ENCODE results near the gene RSRC1.
"Not testable (repeated sequence)": the region's sequence is repeated elsewhere in the genome, so short reads cannot be mapped to it uniquely, and the experiment has no call there.

Gene RSRC1

DNA sequence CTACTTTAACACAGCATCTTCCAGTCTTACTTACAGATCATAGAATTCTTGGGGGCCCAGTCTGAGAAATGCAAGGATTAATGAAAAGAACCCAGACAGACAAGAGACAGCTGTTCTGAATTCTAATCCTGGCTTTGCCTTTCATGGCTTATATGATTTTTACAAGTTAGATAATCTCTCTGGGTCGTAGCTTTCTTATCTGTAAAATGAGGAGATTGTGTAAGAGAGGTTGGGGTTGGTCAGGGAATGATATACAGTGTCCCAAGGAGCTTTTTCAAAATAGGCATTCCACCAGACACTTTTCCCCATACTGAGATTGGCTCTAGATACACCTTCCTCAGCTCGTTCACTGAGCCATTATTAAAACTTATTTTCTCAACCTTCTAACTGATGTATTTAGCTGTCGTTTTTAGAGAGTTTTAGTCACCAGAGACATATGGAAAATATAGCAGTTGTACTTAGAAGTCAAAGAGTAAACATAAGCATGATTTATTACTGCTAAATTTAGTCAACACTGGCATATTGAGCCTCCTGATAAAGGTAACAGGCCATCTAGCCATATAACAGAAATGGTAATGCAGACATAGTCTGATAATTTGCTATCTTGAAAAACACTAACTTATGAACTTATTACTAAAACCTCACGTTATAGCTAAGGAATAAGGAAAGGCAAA is 298.1 kb downstream of the RSRC1 start:
- H4K8ac ChIP-seq (ENCODE audit: low read depth, low read length) = no peak overlapping the region
- H3K79me2 ChIP-seq (ENCODE audit: control insufficient read depth, insufficient read depth, low read length) = no peaks in the 10 kb centered on the region
- no peak overlapping the region for H3K27ac ChIP-seq (ENCODE audit: low read depth, low read length)
- H3K9ac ChIP-seq (ENCODE audit: low read length) = no peak overlapping the region
- H4K5ac ChIP-seq (ENCODE audit: low read length) = no peak overlapping the region
- no peak overlapping the region for H2AK5ac ChIP-seq (ENCODE audit: low read length)
- no peak overlapping the region for H3K56ac ChIP-seq (ENCODE audit: low read length)
- no peaks in the 10 kb centered on the region for H3K36me3 ChIP-seq (ENCODE audit: control insufficient read depth, insufficient read depth, low read length)
- no peaks in the 10 kb centered on the region for H3K4me1 ChIP-seq (ENCODE audit: control insufficient read depth, low read depth, low read length)
- no peak overlapping the region for H3K18ac ChIP-seq (ENCODE audit: low read length)
- no peak overlapping the region for H3K4me2 ChIP-seq (ENCODE audit: low read length)
- H3K4ac ChIP-seq (ENCODE audit: low read depth, low read length) = no peak overlapping the region
- no peak overlapping the region for H3K23ac ChIP-seq (ENCODE audit: low read length)
- H3K4me3 ChIP-seq (ENCODE audit: low read length) = no peak overlapping the region
- no peak overlapping the region for H2BK15ac ChIP-seq (replicated peaks; ENCODE audit: low read depth)
- H2BK5ac ChIP-seq (ENCODE audit: low read length) = no peak overlapping the region
- DNase-seq = no peak
- H2BK120ac ChIP-seq (ENCODE audit: low read depth, low read length) = no peak overlapping the region
- WGBS (ENCODE audit: extremely low coverage, insufficient coverage, low lambda C conversion rate) = no CpG with 5 or more reads among the region's 4 CpGs
- no peaks in the 10 kb centered on the region for H3K79me1 ChIP-seq (ENCODE audit: low read length)
- no peaks in the 10 kb centered on the region for H3K27me3 ChIP-seq (ENCODE audit: insufficient read depth, low read length, poor library complexity)

DNA sequence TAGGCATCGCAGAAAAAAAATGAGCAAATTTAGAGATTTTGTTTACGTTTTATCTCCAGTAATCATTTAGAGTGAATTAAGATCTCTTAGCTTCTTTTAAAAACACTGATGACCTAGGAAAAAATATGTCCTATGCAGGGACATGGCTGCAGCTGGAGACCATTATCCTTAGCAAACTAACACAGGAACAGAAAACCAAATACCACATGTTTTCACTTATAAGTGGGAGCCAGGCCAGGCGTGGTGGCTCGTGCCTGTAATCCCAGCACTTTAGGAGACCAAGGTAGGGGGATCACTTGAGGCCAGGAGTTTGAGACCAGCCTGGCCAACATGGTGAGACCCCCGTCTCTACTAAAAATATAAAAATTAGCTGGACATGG is 298.6 kb downstream of the RSRC1 start:
- H3K4me3 ChIP-seq (ENCODE audit: low read length); H2BK5ac ChIP-seq (ENCODE audit: low read length); H3K79me2 ChIP-seq (ENCODE audit: control insufficient read depth, insufficient read depth, low read length); H4K5ac ChIP-seq (ENCODE audit: low read length); H3K23ac ChIP-seq (ENCODE audit: low read length); H3K4ac ChIP-seq (ENCODE audit: low read depth, low read length); H3K4me2 ChIP-seq (ENCODE audit: low read length); H3K18ac ChIP-seq (ENCODE audit: low read length); H3K4me1 ChIP-seq (ENCODE audit: control insufficient read depth, low read depth, low read length); H3K9ac ChIP-seq (ENCODE audit: low read length); DNase-seq; H3K27me3 ChIP-seq (ENCODE audit: insufficient read depth, low read length, poor library complexity); H4K8ac ChIP-seq (ENCODE audit: low read depth, low read length); H2BK15ac ChIP-seq (replicated peaks; ENCODE audit: low read depth); H3K79me1 ChIP-seq (ENCODE audit: low read length); H3K56ac ChIP-seq (ENCODE audit: low read length); H2AK5ac ChIP-seq (ENCODE audit: low read length); H3K27ac ChIP-seq (ENCODE audit: low read depth, low read length); H2BK120ac ChIP-seq (ENCODE audit: low read depth, low read length); H3K36me3 ChIP-seq (ENCODE audit: control insufficient read depth, insufficient read depth, low read length): not testable (repeated sequence)
- no CpG with 5 or more reads among the region's 5 CpGs for WGBS (ENCODE audit: extremely low coverage, insufficient coverage, low lambda C conversion rate)

DNA sequence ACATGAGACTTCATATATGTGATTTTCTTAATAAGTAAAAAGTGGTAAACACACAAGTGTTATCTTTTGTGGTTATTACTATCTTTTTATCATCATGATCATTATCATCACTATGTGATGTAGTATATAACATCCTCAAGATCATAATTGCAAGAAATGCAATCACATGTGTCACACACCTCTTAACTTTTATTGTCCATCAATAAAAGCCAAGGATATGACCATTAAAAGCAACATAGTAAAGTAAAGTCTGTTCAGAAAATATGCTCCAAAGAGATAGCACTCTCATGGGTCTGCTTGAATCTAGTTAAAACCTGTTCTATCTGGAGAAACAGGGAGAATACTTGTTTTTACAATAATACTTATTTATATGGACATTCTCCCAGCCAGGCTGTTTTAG is 308.1 kb downstream of the RSRC1 start:
- Histone ChIP-seq H4K5ac (ENCODE audit: low read length) (no peak overlapping the region), H4K8ac (ENCODE audit: low read depth, low read length) (no peak overlapping the region), H3K56ac (ENCODE audit: low read length) (no peak overlapping the region), H3K4ac (ENCODE audit: low read depth, low read length) (no peak overlapping the region), H3K4me2 (ENCODE audit: low read length) (no peak overlapping the region), H3K4me3 (ENCODE audit: low read length) (no peak overlapping the region), H3K27ac (ENCODE audit: low read depth, low read length) (no peak overlapping the region), H3K36me3 (ENCODE audit: control insufficient read depth, insufficient read depth, low read length) (no peaks in the 10 kb centered on the region), H2BK5ac (ENCODE audit: low read length) (no peak overlapping the region), H2AK5ac (ENCODE audit: low read length) (no peak overlapping the region), H3K79me1 (ENCODE audit: low read length) (no peaks in the 10 kb centered on the region), H3K4me1 (ENCODE audit: control insufficient read depth, low read depth, low read length) (no peaks in the 10 kb centered on the region), H3K18ac (ENCODE audit: low read length) (no peak overlapping the region), H3K27me3 (ENCODE audit: insufficient read depth, low read length, poor library complexity) (no peaks in the 10 kb centered on the region), H2BK120ac (ENCODE audit: low read depth, low read length) (no peak overlapping the region), H3K9ac (ENCODE audit: low read length) (no peak overlapping the region), H3K23ac (ENCODE audit: low read length) (no peak overlapping the region), H3K79me2 (ENCODE audit: control insufficient read depth, insufficient read depth, low read length) (no peaks in the 10 kb centered on the region), H2BK15ac (replicated peaks; ENCODE audit: low read depth) (no peak overlapping the region)
- no peak for DNase-seq

DNA sequence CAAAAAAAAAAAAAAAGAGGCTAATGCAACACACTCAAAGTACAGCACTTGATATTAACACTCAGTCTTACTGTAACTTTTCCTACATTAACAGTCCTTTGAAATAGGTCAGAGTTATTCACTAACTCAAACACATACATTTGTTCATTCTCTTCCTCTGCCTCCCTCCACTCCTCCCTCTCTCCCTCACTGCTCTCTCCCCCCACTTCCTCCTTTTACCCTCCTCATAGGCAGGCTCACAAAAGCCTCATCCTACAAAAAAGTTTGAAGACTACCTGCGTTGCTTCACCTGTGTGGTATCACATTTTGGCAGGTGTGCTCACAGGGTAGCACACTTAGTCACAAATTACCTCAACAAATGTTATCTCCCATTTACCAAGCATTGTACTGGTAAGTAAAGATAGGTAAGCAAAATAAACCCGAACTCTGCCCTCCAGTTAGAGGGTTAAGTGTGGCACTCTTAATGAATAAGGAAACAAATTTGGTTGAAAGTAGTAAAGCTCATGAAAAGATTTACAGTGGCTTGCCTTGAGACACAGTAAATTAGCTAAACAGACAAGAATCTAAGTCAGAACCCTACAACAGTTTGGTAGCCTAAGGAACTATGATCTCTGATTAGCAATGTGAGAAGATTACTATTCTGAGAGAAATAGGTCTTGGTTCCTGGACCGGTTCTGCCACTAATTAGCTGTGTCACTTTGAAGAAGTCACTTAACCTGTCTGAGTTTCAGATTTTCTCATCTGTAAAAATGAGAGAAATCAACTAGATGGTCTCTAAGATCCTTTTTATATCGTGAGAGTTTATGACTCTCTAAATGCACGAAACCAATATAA is 310.1 kb downstream of the RSRC1 start:
- Histone ChIP-seq H4K8ac (ENCODE audit: low read depth, low read length) (no peak overlapping the region), H3K27me3 (ENCODE audit: insufficient read depth, low read length, poor library complexity) (no peaks in the 10 kb centered on the region), H3K23ac (ENCODE audit: low read length) (no peak overlapping the region), H3K79me2 (ENCODE audit: control insufficient read depth, insufficient read depth, low read length) (no peaks in the 10 kb centered on the region), H3K36me3 (ENCODE audit: control insufficient read depth, insufficient read depth, low read length) (no peaks in the 10 kb centered on the region), H3K79me1 (ENCODE audit: low read length) (no peaks in the 10 kb centered on the region), H4K5ac (ENCODE audit: low read length) (no peak overlapping the region), H2AK5ac (ENCODE audit: low read length) (no peak overlapping the region), H2BK120ac (ENCODE audit: low read depth, low read length) (no peak overlapping the region), H3K9ac (ENCODE audit: low read length) (no peak overlapping the region), H3K56ac (ENCODE audit: low read length) (no peak overlapping the region), H2BK5ac (ENCODE audit: low read length) (no peak overlapping the region), H2BK15ac (replicated peaks; ENCODE audit: low read depth) (no peak overlapping the region), H3K4ac (ENCODE audit: low read depth, low read length) (no peak overlapping the region), H3K4me2 (ENCODE audit: low read length) (no peak overlapping the region), H3K4me3 (ENCODE audit: low read length) (no peak overlapping the region), H3K18ac (ENCODE audit: low read length) (no peak overlapping the region), H3K4me1 (ENCODE audit: control insufficient read depth, low read depth, low read length) (no peaks in the 10 kb centered on the region), H3K27ac (ENCODE audit: low read depth, low read length) (no peak overlapping the region)
- DNase-seq = no peak
- WGBS (ENCODE audit: extremely low coverage, insufficient coverage, low lambda C conversion rate) = 100% methylated on average over 1 of the region's 5 CpGs

DNA sequence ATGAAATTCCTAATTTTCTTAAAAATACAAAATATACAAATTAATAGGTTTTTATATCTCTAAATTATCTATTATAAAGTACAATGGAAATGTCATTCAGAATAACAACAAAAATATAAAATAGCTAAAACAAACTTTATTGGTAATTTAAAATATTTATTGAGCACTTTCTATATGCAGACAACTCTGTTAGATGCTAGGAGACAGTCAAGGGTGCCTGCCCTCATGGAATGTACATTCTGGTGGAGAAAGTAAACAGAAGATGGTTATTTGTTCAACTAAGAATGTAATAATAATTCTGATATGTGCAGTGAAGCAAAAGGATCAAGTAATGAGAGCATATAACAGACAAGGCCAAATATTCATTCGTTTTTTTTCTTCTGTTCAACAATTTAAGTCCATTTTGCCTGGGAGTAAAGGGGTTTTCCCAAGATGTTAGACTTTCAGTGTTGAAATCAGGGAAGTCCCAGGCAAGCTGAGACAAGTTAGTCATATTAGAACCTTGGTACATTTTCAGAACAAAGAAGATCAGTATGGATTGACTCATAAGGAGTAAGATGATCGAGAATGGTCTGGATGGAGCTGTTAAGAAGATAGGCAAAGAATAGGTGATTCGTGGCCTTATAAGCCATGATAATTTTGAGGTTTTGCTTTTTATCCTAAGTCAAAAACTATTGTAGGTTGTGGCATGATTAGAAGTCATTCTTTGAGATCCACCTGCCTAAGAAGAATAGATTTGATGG is 310.9 kb downstream of the RSRC1 start:
- H3K56ac ChIP-seq (ENCODE audit: low read length) = no peak overlapping the region
- H3K23ac ChIP-seq (ENCODE audit: low read length) = no peak overlapping the region
- no peak overlapping the region for H3K4ac ChIP-seq (ENCODE audit: low read depth, low read length)
- H3K4me3 ChIP-seq (ENCODE audit: low read length) = no peak overlapping the region
- no peak overlapping the region for H3K27ac ChIP-seq (ENCODE audit: low read depth, low read length)
- DNase-seq = no peak
- no peak overlapping the region for H2BK15ac ChIP-seq (replicated peaks; ENCODE audit: low read depth)
- H3K18ac ChIP-seq (ENCODE audit: low read length) = no peak overlapping the region
- no CpG with 5 or more reads among the region's 3 CpGs for WGBS (ENCODE audit: extremely low coverage, insufficient coverage, low lambda C conversion rate)
- H3K27me3 ChIP-seq (ENCODE audit: insufficient read depth, low read length, poor library complexity) = no peaks in the 10 kb centered on the region
- H3K4me2 ChIP-seq (ENCODE audit: low read length) = no peak overlapping the region
- H2BK5ac ChIP-seq (ENCODE audit: low read length) = no peak overlapping the region
- H3K9ac ChIP-seq (ENCODE audit: low read length) = no peak overlapping the region
- no peaks in the 10 kb centered on the region for H3K79me2 ChIP-seq (ENCODE audit: control insufficient read depth, insufficient read depth, low read length)
- no peak overlapping the region for H4K8ac ChIP-seq (ENCODE audit: low read depth, low read length)
- H2BK120ac ChIP-seq (ENCODE audit: low read depth, low read length) = no peak overlapping the region
- H3K79me1 ChIP-seq (ENCODE audit: low read length) = no peaks in the 10 kb centered on the region
- no peak overlapping the region for H4K5ac ChIP-seq (ENCODE audit: low read length)
- no peak overlapping the region for H2AK5ac ChIP-seq (ENCODE audit: low read length)
- H3K4me1 ChIP-seq (ENCODE audit: control insufficient read depth, low read depth, low read length) = no peaks in the 10 kb centered on the region
- no peaks in the 10 kb centered on the region for H3K36me3 ChIP-seq (ENCODE audit: control insufficient read depth, insufficient read depth, low read length)

Measured in mesendoderm (in vitro differentiated cells).